H9 (cell line): ENCODE results near the gene ATF4. TPM values are rescaled to one million over a fixed set of nuclear protein-coding genes. Genes with fewer than 3 reads are reported as not detected.

Experiments
- DNase-seq: peaks from one replicate; pipeline ENCODE4 v3.0.0-alpha.2; 2017
- H2AFZ ChIP-seq: one replicate; pipeline ENCODE4 v1.6.1; 2013; ENCODE audit warnings: mild to moderate bottlenecking, low read length, control low read depth, moderate library complexity
- H2AK5ac ChIP-seq: 2 replicates; pipeline ENCODE4 v1.6.1; 2013; ENCODE audit warnings: low read length, control low read depth, mixed read lengths; ENCODE audit not compliant: insufficient read length
- H2BK120ac ChIP-seq: one replicate; pipeline ENCODE4 v1.6.1; 2013; ENCODE audit warnings: low read depth, mild to moderate bottlenecking, low read length, control low read depth, inconsistent platforms; ENCODE audit not compliant: poor library complexity, severe bottlenecking
- H2BK12ac ChIP-seq: 2 replicates; pipeline ENCODE4 v1.6.1; 2013; ENCODE audit warnings: low read length, control low read depth, mixed read lengths, low read depth; ENCODE audit not compliant: insufficient read length
- H2BK15ac ChIP-seq: 2 replicates; pipeline ENCODE4 v1.6.1; 2013; ENCODE audit warnings: low read depth, low read length, control low read depth
- H2BK20ac ChIP-seq: one replicate; pipeline ENCODE4 v1.6.1; 2013; ENCODE audit warnings: low read depth, mild to moderate bottlenecking, low read length, control low read depth, inconsistent platforms; ENCODE audit not compliant: poor library complexity, severe bottlenecking
- H2BK5ac ChIP-seq: 2 replicates; pipeline ENCODE4 v1.6.1; 2013; ENCODE audit warnings: low read length, control low read depth, mixed read lengths; ENCODE audit not compliant: insufficient read length
- H3K14ac ChIP-seq: 2 replicates; pipeline ENCODE4 v1.6.1; 2013; ENCODE audit warnings: low read length, control low read depth; ENCODE audit not compliant: insufficient read depth
- H3K18ac ChIP-seq: 2 replicates; pipeline ENCODE4 v1.6.1; 2013; ENCODE audit warnings: low read depth, mild to moderate bottlenecking, mixed read lengths, low read length, control low read depth; ENCODE audit not compliant: insufficient read length
- H3K23ac ChIP-seq: 2 replicates; pipeline ENCODE4 v1.6.1; 2013; ENCODE audit warnings: low read length, control low read depth, mixed read lengths, low read depth; ENCODE audit not compliant: insufficient read length
- H3K23me2 ChIP-seq: 2 replicates; pipeline ENCODE4 v1.6.1; 2013; ENCODE audit warnings: low read depth, mild to moderate bottlenecking, mixed read lengths, low read length, control low read depth; ENCODE audit not compliant: insufficient read length, poor library complexity, severe bottlenecking
- H3K27ac ChIP-seq: 2 replicates; pipeline ENCODE4 v1.5.1; 2013; ENCODE audit warnings: low read length, control low read depth, mixed read lengths, low read depth; ENCODE audit not compliant: insufficient read length
- H3K27me3 ChIP-seq: 2 replicates; pipeline ENCODE4 v1.6.1; 2013; ENCODE audit warnings: low read length, control low read depth, inconsistent platforms; ENCODE audit not compliant: insufficient read depth
- H3K4ac ChIP-seq: 2 replicates; pipeline ENCODE4 v1.6.1; 2013; ENCODE audit warnings: low read depth, mild to moderate bottlenecking, control low read depth, inconsistent platforms, low read length, moderate library complexity
- H3K4me1 ChIP-seq: 2 replicates; pipeline ENCODE4 v1.6.1; 2013; ENCODE audit warnings: low read length, control low read depth, inconsistent platforms; ENCODE audit not compliant: insufficient read depth
- H3K4me2 ChIP-seq: 2 replicates; pipeline ENCODE4 v1.6.1; 2013; ENCODE audit warnings: low read length, control low read depth, mixed read lengths; ENCODE audit not compliant: insufficient read length, insufficient read depth
- H3K56ac ChIP-seq: 2 replicates; pipeline ENCODE4 v1.6.1; 2013; ENCODE audit warnings: low read depth, mild to moderate bottlenecking, mixed read lengths, low read length, control low read depth; ENCODE audit not compliant: insufficient read length
- H3K79me1 ChIP-seq: 2 replicates; pipeline ENCODE4 v1.6.1; 2013; ENCODE audit warnings: low read depth, mild to moderate bottlenecking, moderate library complexity, low read length, control low read depth, inconsistent platforms; ENCODE audit not compliant: insufficient read depth, poor library complexity, severe bottlenecking
- H3K79me2 ChIP-seq: 2 replicates; pipeline ENCODE4 v1.6.1; 2013; ENCODE audit warnings: low read length, control low read depth, inconsistent platforms; ENCODE audit not compliant: insufficient read depth
- H3K9ac ChIP-seq: 2 replicates; pipeline ENCODE4 v1.6.1; 2013; ENCODE audit warnings: low read length, control low read depth, mixed read lengths; ENCODE audit not compliant: insufficient read length; ENCODE audit errors: extremely low read depth
- H3K9me3 ChIP-seq: one replicate; pipeline ENCODE4 v1.6.1; 2013; ENCODE audit warnings: low read depth, low read length, inconsistent platforms; ENCODE audit not compliant: control insufficient read depth
- H3T11ph ChIP-seq: one replicate; pipeline ENCODE4 v1.6.1; 2013; ENCODE audit warnings: mild to moderate bottlenecking, low read length, control low read depth, inconsistent platforms
- H4K20me1 ChIP-seq: one replicate; pipeline ENCODE4 v1.6.1; 2013; ENCODE audit not compliant: control insufficient read depth, insufficient read length, insufficient read depth
- H4K5ac ChIP-seq: 2 replicates; pipeline ENCODE4 v1.6.1; 2013; ENCODE audit warnings: low read depth, mild to moderate bottlenecking, mixed read lengths, low read length, control low read depth; ENCODE audit not compliant: insufficient read length
- H4K8ac ChIP-seq: replicated peaks from 2 replicates; pipeline ENCODE4 v1.6.1; 2013; ENCODE audit warnings: low read length, control low read depth, mixed read lengths, low read depth; ENCODE audit not compliant: insufficient read length
- H4K91ac ChIP-seq: 2 replicates; pipeline ENCODE4 v1.6.1; 2013; ENCODE audit warnings: low read depth, mild to moderate bottlenecking, moderate library complexity, mixed read lengths, low read length, control low read depth; ENCODE audit not compliant: insufficient read length
- H3K27ac Mint-ChIP-seq, 3 experiments: 2 replicates in 2 of 3; 3 replicates in 1 of 3; pipeline ENCODE4 v1.8.0; 2020 to 2021; ENCODE audit warnings: mixed read lengths in 3 of 3, mild to moderate bottlenecking in 1 of 3, moderate library complexity in 1 of 3
- H3K27me3 Mint-ChIP-seq: 2 replicates; pipeline ENCODE4 v1.8.0; 2021; ENCODE audit warnings: low read depth, mild to moderate bottlenecking, moderate library complexity, mixed read lengths
- H3K36me3 Mint-ChIP-seq, 3 experiments: 2 replicates in 2 of 3; 3 replicates in 1 of 3; pipeline ENCODE4 v1.8.0; 2020 to 2021; ENCODE audit warnings: low read depth in 3 of 3, mixed read lengths in 3 of 3; ENCODE audit not compliant: insufficient read depth in 1 of 3
- H3K4me1 Mint-ChIP-seq, 2 experiments: 2 replicates each; pipeline ENCODE4 v1.8.0; 2020; ENCODE audit warnings: mixed read lengths in 2 of 2
- H3K4me3 Mint-ChIP-seq, 2 experiments: 2 replicates in 1 of 2; 3 replicates in 1 of 2; pipeline ENCODE4 v1.8.0; 2020 to 2021; ENCODE audit warnings: mild to moderate bottlenecking in 2 of 2, mixed read lengths in 2 of 2, moderate library complexity in 1 of 2
- H3K9me3 Mint-ChIP-seq, 2 experiments: 2 replicates in 1 of 2; 3 replicates in 1 of 2; pipeline ENCODE4 v1.8.0; 2020; ENCODE audit warnings: mild to moderate bottlenecking in 2 of 2, mixed read lengths in 2 of 2, moderate library complexity in 1 of 2
- CTCF ChIP-seq: fragments of 200-600 bp; sonication (generic); conservative IDR thresholded peaks from 3 replicates; pipeline ENCODE4 v1.8.0; 2021; ENCODE audit warnings: antibody characterized with exemption, mild to moderate bottlenecking
- WGBS: extraction: QIAGEN DNeasy Blood & Tissue Kit; methylation state at CpG from one replicate; pipeline ENCODE4 v1.1.7; 2013; ENCODE audit warnings: missing lambda C conversion rate, low lambda C conversion rate, mixed read lengths; ENCODE audit not compliant: insufficient read length; ENCODE audit errors: extremely low coverage; 5-methylcytosine and 5-hydroxymethylcytosine counted together
- total RNA-seq: library from RNA; stranded (reverse); gene quantifications from 2 replicates; pipeline ENCODE4 v1.2.1, GENCODE V29; 2021

ATF4 gene
- total RNA-seq, 1 experiment from 2014 or later, result 455 TPM

- H3K23me2 ChIP-seq, result no peaks in the 10 kb centered on the region
- no peak overlapping the region for H2AK5ac ChIP-seq
- no peak overlapping the region for H3K27ac Mint-ChIP-seq
- no peak overlapping the region for H2BK15ac ChIP-seq
- H3K14ac ChIP-seq, result no peak overlapping the region
- H3K18ac ChIP-seq, result no peak overlapping the region
- H3K79me2 ChIP-seq, result no peaks in the 10 kb centered on the region
- H3K4me1 Mint-ChIP-seq, result peaks cover 5 to 10% of the 10 kb centered on the region in 2 experiments
- WGBS, result no CpG with 5 or more reads among the region's 1 CpG
- H3K4me3 Mint-ChIP-seq, result no peak overlapping the region
- no peak overlapping the region for H3K9ac ChIP-seq
- H3K36me3 Mint-ChIP-seq, result no peaks in the 10 kb centered on the region
- no peak for DNase-seq
- no peak for TF ChIP-seq CTCF
- H4K8ac ChIP-seq, result no peak overlapping the region
- no peaks in the 10 kb centered on the region for H3K79me1 ChIP-seq
- H2BK12ac ChIP-seq, result no peak overlapping the region
- H3K23ac ChIP-seq, result no peak overlapping the region
- H3K4me1 ChIP-seq, result no peaks in the 10 kb centered on the region; the same call in 1 of the 2 replicates
- no peak overlapping the region for H2BK120ac ChIP-seq
- no peak overlapping the region for H3K56ac ChIP-seq
- H4K91ac ChIP-seq, result no peak overlapping the region
- H3K27ac ChIP-seq, result no peak overlapping the region
- no peak overlapping the region for H3K4me2 ChIP-seq
- H3K27me3 Mint-ChIP-seq, result peaks cover 41% of the 10 kb centered on the region
- no peaks in the 10 kb centered on the region for H3K27me3 ChIP-seq
- no peaks in the 10 kb centered on the region for H3K9me3 ChIP-seq
- no peak overlapping the region for H2BK20ac ChIP-seq
- H2BK5ac ChIP-seq, result no peak overlapping the region
- H3K4ac ChIP-seq, result no peak overlapping the region
- H4K5ac ChIP-seq, result no peak overlapping the region
- H3K9me3 Mint-ChIP-seq, result no peaks in the 10 kb centered on the region
- no peak overlapping the region for H2AFZ ChIP-seq
- no peak overlapping the region for H3T11ph ChIP-seq
- H4K20me1 ChIP-seq, result no peaks in the 10 kb centered on the region
Observed at GRCh38 chr22:39480557-39480956, 39.8 kb upstream of the ATF4 start.
